GM21447 (cell line): ENCODE measurements around the gene RPRD1B.

Source experiments
- ATAC-seq: cut with Tn5 transposase; IDR thresholded peaks from one replicate; pipeline ENCODE4 v1.9.1; 2021; ENCODE audit not compliant: unreplicated experiment

The RPRD1B gene

GRCh38 chr20:38072898-38073297 is 39.4 kb downstream of the RPRD1B start:
- no peak for ATAC-seq

- ATAC-seq, result no peak
Observed at GRCh38 chr20:38073307-38074071, 39.9 kb downstream of the RPRD1B start.

GRCh38 chr20:38075161-38075998 is 41.8 kb downstream of the RPRD1B start:
- no peak for ATAC-seq

- no peak for ATAC-seq
Observed at GRCh38 chr20:38076548-38076947, 43.0 kb downstream of the RPRD1B start.

GRCh38 chr20:38078084-38078483 is 44.5 kb downstream of the RPRD1B start:
- no peak for ATAC-seq

GRCh38 chr20:38079353-38079752 is 45.8 kb downstream of the RPRD1B start:
- no peak for ATAC-seq

- no peak for ATAC-seq
Observed at GRCh38 chr20:38081575-38081974, 48.0 kb downstream of the RPRD1B start.

GRCh38 chr20:38082894-38083293 is 49.3 kb downstream of the RPRD1B start:
- ATAC-seq, result no peak

- no peak for ATAC-seq
Observed at GRCh38 chr20:38083338-38084048, 49.9 kb downstream of the RPRD1B start.

GRCh38 chr20:38084425-38084951 is 50.9 kb downstream of the RPRD1B start:
- no peak for ATAC-seq

- no peak for ATAC-seq
Observed at GRCh38 chr20:38085026-38085425, 51.5 kb downstream of the RPRD1B start.

GRCh38 chr20:38089500-38089899 is 56.0 kb downstream of the RPRD1B start:
- no peak for ATAC-seq

- no peak for ATAC-seq
Observed at GRCh38 chr20:38090061-38090460, 56.5 kb downstream of the RPRD1B start.

GRCh38 chr20:38091441-38092216 is 58.1 kb downstream of the RPRD1B start:
- ATAC-seq, result peak; percentile 43

- ATAC-seq, result no peak
Observed at GRCh38 chr20:38092260-38092857, 58.8 kb downstream of the RPRD1B start.

GRCh38 chr20:38092915-38093314 is 59.4 kb downstream of the RPRD1B start:
- ATAC-seq, result no peak

GRCh38 chr20:38093641-38094077 is 60.1 kb downstream of the RPRD1B start:
- no peak for ATAC-seq

GRCh38 chr20:38094373-38094891 is 60.9 kb downstream of the RPRD1B start:
- peak; percentile 67 for ATAC-seq

- no peak for ATAC-seq
Observed at GRCh38 chr20:38095017-38095686, 61.6 kb downstream of the RPRD1B start.
